Measurements from ENCODE around the gene TEN1. TPM values are rescaled to one million over a fixed set of nuclear protein-coding genes. Genes with fewer than 3 reads are reported as not detected.

Gene TEN1
- total and polyA plus RNA-seq, 2 of the 13 experiments (the other 11 are each of a cell fraction or from before 2014, with no cell fraction given), result 18.0 to 21.3 TPM

DNA sequence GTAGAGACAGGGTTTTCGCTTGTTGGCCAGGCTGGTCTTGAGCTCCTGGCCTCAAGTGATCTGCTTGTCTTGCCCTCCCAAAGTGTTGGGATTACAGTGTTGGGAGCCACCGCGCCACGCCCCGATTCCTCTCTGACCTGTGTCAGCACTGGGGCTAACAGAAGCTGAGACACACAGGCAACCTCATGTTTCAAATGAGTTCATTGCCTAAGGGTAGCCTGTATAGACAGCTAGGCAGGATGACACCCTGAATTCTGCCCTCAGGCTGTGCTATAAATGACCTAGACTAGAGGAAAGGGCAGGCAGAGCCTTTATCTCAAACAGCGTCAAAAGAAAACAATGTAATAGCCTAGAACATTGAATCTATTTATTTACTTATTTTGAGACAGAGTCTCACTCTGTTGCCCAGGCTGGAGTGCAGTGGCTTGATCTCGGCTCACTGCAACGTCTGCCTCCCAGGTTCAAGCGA, 19.3 kb downstream of the TEN1 start (continued):
- TF ChIP-seq PRDM15 (CRISPR knock-in tag; IDR thresholded peaks at IDR 0.05), result no peak
- TF ChIP-seq U2AF1 (optimal IDR thresholded peaks at IDR 0.05; ENCODE audit: low read depth, low read length), result no peak
- TF ChIP-seq, protein P1, sequence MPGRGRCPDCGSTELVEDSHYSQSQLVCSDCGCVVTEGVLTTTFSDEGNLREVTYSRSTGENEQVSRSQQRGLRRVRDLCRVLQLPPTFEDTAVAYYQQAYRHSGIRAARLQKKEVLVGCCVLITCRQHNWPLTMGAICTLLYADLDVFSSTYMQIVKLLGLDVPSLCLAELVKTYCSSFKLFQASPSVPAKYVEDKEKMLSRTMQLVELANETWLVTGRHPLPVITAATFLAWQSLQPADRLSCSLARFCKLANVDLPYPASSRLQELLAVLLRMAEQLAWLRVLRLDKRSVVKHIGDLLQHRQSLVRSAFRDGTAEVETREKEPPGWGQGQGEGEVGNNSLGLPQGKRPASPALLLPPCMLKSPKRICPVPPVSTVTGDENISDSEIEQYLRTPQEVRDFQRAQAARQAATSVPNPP (CRISPR knock-in tag; IDR thresholded peaks at IDR 0.05), result no peak
- TF ChIP-seq MIXL1 (CRISPR knock-in tag; IDR thresholded peaks at IDR 0.05), result peak; percentile 20; the same call in 1 of the 2 replicates
- TF ChIP-seq REXO4 (CRISPR knock-in tag; IDR thresholded peaks at IDR 0.05; ENCODE audit: borderline replicate concordance), result no peak
- no peak for TF ChIP-seq REPIN1 (CRISPR knock-in tag; IDR thresholded peaks at IDR 0.05; ENCODE audit: borderline replicate concordance, low read depth)
- no peak; the same call in 1 of the 2 replicates for TF ChIP-seq KDM5B (CRISPR knock-in tag; IDR thresholded peaks at IDR 0.05; ENCODE audit: borderline replicate concordance)
- 0 out of 2 replicates have a peak, but pooled peaks have one; percentile 30 for TF ChIP-seq JUN (CRISPR knock-in tag; IDR thresholded peaks at IDR 0.05)
- no peak for TF ChIP-seq AKAP8 (CRISPR knock-in tag; IDR thresholded peaks at IDR 0.05)
- no peak for TF ChIP-seq ZNF615 (CRISPR knock-in tag; IDR thresholded peaks at IDR 0.05; ENCODE audit: borderline replicate concordance)
- no peak for TF ChIP-seq SNAPC2 (CRISPR knock-in tag; IDR thresholded peaks at IDR 0.05)
- no peak for TF ChIP-seq JDP2 (CRISPR knock-in tag; IDR thresholded peaks at IDR 0.05; ENCODE audit: borderline replicate concordance)
- no peak for TF ChIP-seq ZNF142 (CRISPR knock-in tag; IDR thresholded peaks at IDR 0.05)
- no peak for TF ChIP-seq KDM4B (CRISPR knock-in tag; IDR thresholded peaks at IDR 0.05)
- TF ChIP-seq TFAP4 (IDR thresholded peaks at IDR 0.05; ENCODE audit: borderline replicate concordance, low read depth), result no peak
- no peak for TF ChIP-seq GFI1 (CRISPR knock-in tag; IDR thresholded peaks at IDR 0.05; ENCODE audit: borderline replicate concordance)
- no peak for TF ChIP-seq NCOA5 (CRISPR knock-in tag; IDR thresholded peaks at IDR 0.05)
- TF ChIP-seq, protein P2, sequence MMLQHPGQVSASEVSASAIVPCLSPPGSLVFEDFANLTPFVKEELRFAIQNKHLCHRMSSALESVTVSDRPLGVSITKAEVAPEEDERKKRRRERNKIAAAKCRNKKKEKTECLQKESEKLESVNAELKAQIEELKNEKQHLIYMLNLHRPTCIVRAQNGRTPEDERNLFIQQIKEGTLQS (CRISPR knock-in tag; IDR thresholded peaks at IDR 0.05), result no peak
- TF ChIP-seq SP140L (CRISPR knock-in tag; IDR thresholded peaks at IDR 0.05; ENCODE audit: borderline replicate concordance), result no peak

Data from HepG2 (cell line).